Stomach (tissue), 9 donors: ENCODE data around the gene IGF2BP3. TPM values are rescaled to one million over a fixed set of nuclear protein-coding genes. Genes with fewer than 3 reads are reported as not detected.

Experiments
- DNase-seq, 2 donors: peaks; one replicate each; pipeline versions ENCODE4 v3.0.0 to v3.0.0-alpha.2; 2013 to 2019
- H3K27ac ChIP-seq, 5 donors: fragments of 200-600 bp in 4 of 5; sonication (generic) in 4 of 5; one replicate each; pipeline ENCODE4 v1.5.1; 2013 to 2019; ENCODE audit warnings: mild to moderate bottlenecking in 1 of 5, moderate library complexity in 1 of 5
- H3K27me3 ChIP-seq, 3 donors: fragments of 200-600 bp; sonication (generic); one replicate each; pipeline ENCODE4 v1.5.1; 2017 to 2019; ENCODE audit warnings: mixed run types in 1 of 3
- H3K36me3 ChIP-seq, 4 donors: fragments of 200-600 bp; sonication (generic); 1 replicate in 3 of 4; 2 replicates in 1 of 4; pipeline ENCODE4 v1.5.1; 2016 to 2019
- H3K4me1 ChIP-seq, 4 donors: fragments of 200-600 bp; sonication (generic); one replicate each; pipeline ENCODE4 v1.5.1; 2016 to 2019
- H3K4me3 ChIP-seq, 4 donors: fragments of 200-600 bp; sonication (generic) in 3 of 4; one replicate each; pipeline ENCODE4 v1.5.1; 2016 to 2019; ENCODE audit warnings: mild to moderate bottlenecking in 1 of 4
- H3K9me3 ChIP-seq, 4 donors: fragments of 200-600 bp; sonication (generic); one replicate each; pipeline ENCODE4 v1.5.1; 2016 to 2019
- EP300 ChIP-seq: sonication (generic); formaldehyde crosslinking; IDR thresholded peaks from one replicate; pipeline ENCODE4 v1.6.1; 2017; ENCODE audit warnings: antibody characterized with exemption
- POLR2A ChIP-seq, 4 donors: fragments of 450-650 bp; IDR thresholded peaks; one replicate each; pipeline ENCODE4 v1.6.1; 2016; ENCODE audit warnings: antibody characterized with exemption in 4 of 4, control low read depth in 2 of 4, mild to moderate bottlenecking in 1 of 4, moderate library complexity in 1 of 4
- POLR2AphosphoS5 ChIP-seq, 3 donors: sonication (generic); formaldehyde crosslinking; IDR thresholded peaks; one replicate each; pipeline ENCODE4 v1.6.1; 2016; ENCODE audit warnings: antibody characterized with exemption in 3 of 3
- WGBS, 5 donors: extraction: QIAGEN DNeasy Blood & Tissue Kit in 3 of 5; methylation state at CpG; one replicate each; pipeline versions ENCODE4 v1.1.5 to v1.1.7; 2013 to 2018; 5-methylcytosine and 5-hydroxymethylcytosine counted together
- intact Hi-C: fragments of 100-400 bp; cut with DNase I; formaldehyde crosslinking; loops from one replicate; pipeline ENCODE4 v1.15.1; 2023; ENCODE audit warnings: low total_unique reads
- polyA plus RNA-seq, 3 donors: library from polyadenylated mRNA; stranded (reverse); fragments of 200-250 nt; gene quantifications; one replicate each; pipeline ENCODE4 v1.2.3, GENCODE V29; 2013
- total RNA-seq, 5 donors: library from RNA; depleted of rRNA; stranded (reverse); fragments of >200 nt; gene quantifications; one replicate each; pipeline versions ENCODE4 v1.1.0 to v1.2.3, GENCODE V29; 2014 to 2016
- TF ChIP-seq, protein P1 (sequence below), 7 experiments: fragments of 450-650 bp in 4 of 7; fragments of 200-600 bp in 3 of 7; sonication (generic) in 3 of 7; IDR thresholded peaks; one replicate each; pipeline ENCODE4 v1.5.1; 2016 to 2019; ENCODE audit warnings: antibody characterized with exemption in 7 of 7, control low read depth in 2 of 7, mild to moderate bottlenecking in 1 of 7
- donor health status: healthy with polysubstance abuse.
- donor health status: Bipolar disorder and iron deficiency.
- donor health status: healthy.

Gene IGF2BP3
- total and polyA plus RNA-seq, 8 donors = 0.43 to 61.9 (median 5.2) TPM; not detected in 4

- Histone ChIP-seq H3K4me1 (peaks cover 46 to 62% (median 54%) of the 10 kb centered on the region in 4 donors), H3K36me3 (no peaks in the 10 kb centered on the region), H3K9me3 (peaks cover 0 to 11% (median 4%) of the 10 kb centered on the region in 4 donors), H3K27ac (no peak overlapping the region), H3K27me3 (peaks cover 55 to 100% (median 96%) of the 10 kb centered on the region in 3 donors), H3K4me3 (peak overlapping the region; percentile 30 to 53 (median 35))
- 3 to 9% (median 4%) methylated on average over 11 to 18 of the region's 18 CpGs for WGBS, 5 donors
- DNase-seq = no peak
- TF ChIP-seq, protein P1, sequence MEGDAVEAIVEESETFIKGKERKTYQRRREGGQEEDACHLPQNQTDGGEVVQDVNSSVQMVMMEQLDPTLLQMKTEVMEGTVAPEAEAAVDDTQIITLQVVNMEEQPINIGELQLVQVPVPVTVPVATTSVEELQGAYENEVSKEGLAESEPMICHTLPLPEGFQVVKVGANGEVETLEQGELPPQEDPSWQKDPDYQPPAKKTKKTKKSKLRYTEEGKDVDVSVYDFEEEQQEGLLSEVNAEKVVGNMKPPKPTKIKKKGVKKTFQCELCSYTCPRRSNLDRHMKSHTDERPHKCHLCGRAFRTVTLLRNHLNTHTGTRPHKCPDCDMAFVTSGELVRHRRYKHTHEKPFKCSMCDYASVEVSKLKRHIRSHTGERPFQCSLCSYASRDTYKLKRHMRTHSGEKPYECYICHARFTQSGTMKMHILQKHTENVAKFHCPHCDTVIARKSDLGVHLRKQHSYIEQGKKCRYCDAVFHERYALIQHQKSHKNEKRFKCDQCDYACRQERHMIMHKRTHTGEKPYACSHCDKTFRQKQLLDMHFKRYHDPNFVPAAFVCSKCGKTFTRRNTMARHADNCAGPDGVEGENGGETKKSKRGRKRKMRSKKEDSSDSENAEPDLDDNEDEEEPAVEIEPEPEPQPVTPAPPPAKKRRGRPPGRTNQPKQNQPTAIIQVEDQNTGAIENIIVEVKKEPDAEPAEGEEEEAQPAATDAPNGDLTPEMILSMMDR (IDR thresholded peaks at IDR 0.05) = no peak
- TF ChIP-seq POLR2AphosphoS5 (IDR thresholded peaks at IDR 0.05) (no peak), EP300 (no peak), POLR2A (IDR thresholded peaks at IDR 0.05) (no peak)
- intact Hi-C loops = no loop called here
Observed at GRCh38 chr7:23469961-23470250, 385 bp downstream of the IGF2BP3 start.

GRCh38 chr7:23469150-23469960, 936 bp downstream of the IGF2BP3 start:
- peak in 1 of 2 donors; percentile 83 for DNase-seq
- Histone ChIP-seq H3K4me1 (peaks cover 45 to 58% (median 51%) of the 10 kb centered on the region in 4 donors), H3K9me3 (peaks cover 0 to 8% (median 3%) of the 10 kb centered on the region in 4 donors), H3K27me3 (peaks cover 51 to 100% (median 90%) of the 10 kb centered on the region in 3 donors), H3K4me3 (peak overlapping the region; percentile 30 to 53 (median 35)), H3K27ac (no peak overlapping the region), H3K36me3 (no peaks in the 10 kb centered on the region)
- 0 to 2% (median 1%) methylated on average over 1 to 90 of the region's 91 CpGs for WGBS, 5 donors
- TF ChIP-seq EP300 (no peak), POLR2AphosphoS5 (IDR thresholded peaks at IDR 0.05) (no peak), POLR2A (IDR thresholded peaks at IDR 0.05) (no peak)
- TF ChIP-seq, protein P1 (IDR thresholded peaks at IDR 0.05) = no peak
- intact Hi-C loops = no loop called here

- TF ChIP-seq POLR2A (IDR thresholded peaks at IDR 0.05) (no peak), EP300 (no peak), POLR2AphosphoS5 (IDR thresholded peaks at IDR 0.05) (no peak)
- TF ChIP-seq, protein P1 (IDR thresholded peaks at IDR 0.05) = no peak
- Histone ChIP-seq H3K27me3 (peaks cover 45 to 100% (median 88%) of the 10 kb centered on the region in 3 donors), H3K27ac (no peak overlapping the region), H3K4me1 (peaks cover 38 to 51% (median 43%) of the 10 kb centered on the region in 4 donors), H3K9me3 (peaks cover 0 to 8% (median 0%) of the 10 kb centered on the region in 4 donors), H3K4me3 (peak overlapping the region; percentile 30 to 53 (median 35)), H3K36me3 (no peaks in the 10 kb centered on the region)
- intact Hi-C loops = no loop called here
- 2 to 5% (median 3%) methylated on average over 30 to 48 of the region's 48 CpGs for WGBS, 5 donors
- DNase-seq = peak in 1 of 2 donors; percentile 67
Observed at GRCh38 chr7:23468526-23469149, 1.7 kb downstream of the IGF2BP3 start.

GRCh38 chr7:23467806-23468525, 2.3 kb downstream of the IGF2BP3 start:
- no peaks in the 10 kb centered on the region for H3K36me3 ChIP-seq
- intact Hi-C loops = no loop called here
- H3K27me3 ChIP-seq = peaks cover 38 to 100% (median 88%) of the 10 kb centered on the region in 3 donors
- peak overlapping the region in 2 of 4 donors; percentile 40 to 53 for H3K4me3 ChIP-seq
- peak in 1 of 2 donors; percentile 84 for DNase-seq
- H3K4me1 ChIP-seq = peaks cover 36 to 46% (median 41%) of the 10 kb centered on the region in 4 donors
- no peak for TF ChIP-seq EP300
- TF ChIP-seq POLR2A (IDR thresholded peaks at IDR 0.05) = no peak
- TF ChIP-seq, protein P1 (IDR thresholded peaks at IDR 0.05) = no peak
- no peak for TF ChIP-seq POLR2AphosphoS5 (IDR thresholded peaks at IDR 0.05)
- WGBS, 5 donors = 3 to 15% (median 5%) methylated on average over 22 to 32 of the region's 32 CpGs
- no peak overlapping the region for H3K27ac ChIP-seq
- H3K9me3 ChIP-seq = peaks cover 0 to 8% (median 0%) of the 10 kb centered on the region in 4 donors
